ENCODE data around the gene PLXNC1. TPM values are rescaled to one million over a fixed set of nuclear protein-coding genes. Genes with fewer than 3 reads are reported as not detected.

The PLXNC1 gene
- polyA plus RNA-seq, 1 donor (not counting 4 experiments of a cell fraction or from before 2014, with no cell fraction given), result 0.17 TPM

DNA sequence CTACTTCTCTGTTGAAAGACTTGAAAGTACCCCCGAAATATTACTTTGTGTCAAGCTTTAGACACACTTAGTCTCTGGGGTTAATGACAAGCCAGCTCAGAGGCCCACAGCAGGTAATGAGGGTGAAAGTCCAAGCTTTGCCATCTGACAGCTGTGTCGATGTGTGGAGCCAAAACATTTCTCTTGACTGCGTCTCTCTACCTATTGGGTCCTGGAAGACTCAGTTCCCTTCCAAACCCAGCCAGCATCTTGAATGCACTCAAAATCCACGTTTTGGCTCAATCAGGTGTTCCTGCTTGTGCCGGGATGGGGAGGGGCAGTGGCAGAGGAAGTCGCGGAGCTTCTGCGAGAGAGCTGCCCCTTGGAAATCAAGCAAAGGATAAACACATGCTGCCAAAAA is 3.2 kb downstream of the PLXNC1 start:
- TF ChIP-seq, protein P1, sequence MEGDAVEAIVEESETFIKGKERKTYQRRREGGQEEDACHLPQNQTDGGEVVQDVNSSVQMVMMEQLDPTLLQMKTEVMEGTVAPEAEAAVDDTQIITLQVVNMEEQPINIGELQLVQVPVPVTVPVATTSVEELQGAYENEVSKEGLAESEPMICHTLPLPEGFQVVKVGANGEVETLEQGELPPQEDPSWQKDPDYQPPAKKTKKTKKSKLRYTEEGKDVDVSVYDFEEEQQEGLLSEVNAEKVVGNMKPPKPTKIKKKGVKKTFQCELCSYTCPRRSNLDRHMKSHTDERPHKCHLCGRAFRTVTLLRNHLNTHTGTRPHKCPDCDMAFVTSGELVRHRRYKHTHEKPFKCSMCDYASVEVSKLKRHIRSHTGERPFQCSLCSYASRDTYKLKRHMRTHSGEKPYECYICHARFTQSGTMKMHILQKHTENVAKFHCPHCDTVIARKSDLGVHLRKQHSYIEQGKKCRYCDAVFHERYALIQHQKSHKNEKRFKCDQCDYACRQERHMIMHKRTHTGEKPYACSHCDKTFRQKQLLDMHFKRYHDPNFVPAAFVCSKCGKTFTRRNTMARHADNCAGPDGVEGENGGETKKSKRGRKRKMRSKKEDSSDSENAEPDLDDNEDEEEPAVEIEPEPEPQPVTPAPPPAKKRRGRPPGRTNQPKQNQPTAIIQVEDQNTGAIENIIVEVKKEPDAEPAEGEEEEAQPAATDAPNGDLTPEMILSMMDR (optimal IDR thresholded peaks at IDR 0.05 in 1 of 3, IDR thresholded peaks at IDR 0.05 in 1 of 3, conservative IDR thresholded peaks at IDR 0.05 in 1 of 3; ENCODE audit: extremely low read depth in 1 of 3, insufficient read depth in 2 of 3, low read length in 3 of 3), result no peak
- TF ChIP-seq EZH2 (IDR thresholded peaks at IDR 0.05; ENCODE audit: low read length), result no peak
- no peaks in the 10 kb centered on the region for H3K9me1 ChIP-seq (ENCODE audit: control insufficient read depth, extremely low read depth, insufficient read depth, low read length)
- no peaks in the 10 kb centered on the region for H3K4me1 ChIP-seq (ENCODE audit: control insufficient read depth, extremely low read depth, insufficient read depth, low read length)
- H3K79me2 ChIP-seq (ENCODE audit: control insufficient read depth, insufficient read depth, low read length), result no peaks in the 10 kb centered on the region
- no peak overlapping the region for H3K4me3 ChIP-seq (ENCODE audit: control insufficient read depth in 2 of 3, extremely low read depth in 1 of 3, insufficient read depth in 2 of 3, low read depth in 1 of 3, low read length in 3 of 3)
- dilution Hi-C loops (cut with MboI; ENCODE audit: extremely low pct_ligation_motif_present, low sequenced_read_pairs), result no loop called here
- H3K27ac ChIP-seq (ENCODE audit: control insufficient read depth, insufficient read depth, low read length), result no peak overlapping the region
- no peaks in the 10 kb centered on the region for H3K9me3 ChIP-seq (ENCODE audit: control insufficient read depth, low read depth, low read length)
- H3K36me3 ChIP-seq (ENCODE audit: control insufficient read depth in 2 of 2, extremely low read depth in 1 of 2, insufficient read depth in 2 of 2, low read length in 2 of 2), result no peaks in the 10 kb centered on the region
- peaks cover 69% of the 10 kb centered on the region for H3K27me3 ChIP-seq (ENCODE audit: control insufficient read depth, extremely low read depth, insufficient read depth, low read length)
- H4K20me1 ChIP-seq (ENCODE audit: control insufficient read depth, extremely low read depth, insufficient read depth, low read length), result no peaks in the 10 kb centered on the region
- no peak overlapping the region for H3K9ac ChIP-seq (ENCODE audit: control insufficient read depth, extremely low read depth, insufficient read depth, low read length)
- no peak for DNase-seq (ENCODE audit: low read depth, low spot score)
- no peak for FAIRE-seq
- no peak overlapping the region for H2AFZ ChIP-seq (ENCODE audit: control insufficient read depth, low read length)
- no peak overlapping the region for H3K4me2 ChIP-seq (ENCODE audit: control insufficient read depth, extremely low read depth, insufficient read depth, low read depth, low read length)

DNA sequence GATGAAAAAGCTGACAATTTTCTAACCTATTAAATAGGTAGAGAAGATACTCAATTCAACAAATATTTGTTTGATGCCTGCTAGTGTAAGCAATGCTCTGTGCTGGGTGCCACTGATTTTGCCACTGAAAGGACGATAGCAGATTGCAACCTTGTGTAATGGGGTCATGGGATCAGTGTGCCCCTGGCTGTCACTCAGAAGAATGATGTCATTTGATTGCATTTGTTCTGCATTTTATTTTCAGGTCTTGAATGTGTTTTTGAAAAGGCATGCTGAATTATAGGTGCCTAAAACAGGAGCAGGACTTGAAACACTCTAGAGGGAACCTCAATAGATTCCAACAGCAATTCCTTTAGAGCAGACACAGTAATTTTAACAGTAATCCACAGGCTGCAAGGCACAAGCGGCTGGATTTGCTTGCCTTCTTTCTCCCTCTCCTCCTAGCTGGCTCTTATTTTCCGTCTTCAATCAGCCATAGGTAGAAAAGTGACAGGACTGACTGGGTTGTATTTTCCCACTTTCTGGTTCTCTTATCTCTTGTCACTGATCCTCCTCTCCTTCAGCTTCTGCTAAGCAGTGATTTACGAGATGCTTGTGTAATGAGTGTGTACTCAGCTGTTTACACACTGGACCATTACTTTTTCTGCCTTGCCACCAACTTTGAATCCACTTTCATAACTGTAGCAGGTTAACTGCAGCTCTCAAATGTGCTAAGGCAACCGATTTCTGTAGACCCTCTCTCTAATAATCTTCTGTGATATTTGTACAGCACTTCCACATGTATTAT is 4.1 kb downstream of the PLXNC1 start:
- Histone ChIP-seq H3K36me3 (ENCODE audit: control insufficient read depth in 2 of 2, extremely low read depth in 1 of 2, insufficient read depth in 2 of 2, low read length in 2 of 2) (no peaks in the 10 kb centered on the region), H3K27ac (ENCODE audit: control insufficient read depth, insufficient read depth, low read length) (no peak overlapping the region), H3K4me1 (ENCODE audit: control insufficient read depth, extremely low read depth, insufficient read depth, low read length) (no peaks in the 10 kb centered on the region), H3K9me1 (ENCODE audit: control insufficient read depth, extremely low read depth, insufficient read depth, low read length) (no peaks in the 10 kb centered on the region), H2AFZ (ENCODE audit: control insufficient read depth, low read length) (no peak overlapping the region), H3K9me3 (ENCODE audit: control insufficient read depth, low read depth, low read length) (no peaks in the 10 kb centered on the region), H3K27me3 (ENCODE audit: control insufficient read depth, extremely low read depth, insufficient read depth, low read length) (peaks cover 60% of the 10 kb centered on the region), H3K4me2 (ENCODE audit: control insufficient read depth, extremely low read depth, insufficient read depth, low read depth, low read length) (no peak overlapping the region), H3K4me3 (ENCODE audit: control insufficient read depth in 2 of 3, extremely low read depth in 1 of 3, insufficient read depth in 2 of 3, low read depth in 1 of 3, low read length in 3 of 3) (no peak overlapping the region), H3K79me2 (ENCODE audit: control insufficient read depth, insufficient read depth, low read length) (no peaks in the 10 kb centered on the region), H3K9ac (ENCODE audit: control insufficient read depth, extremely low read depth, insufficient read depth, low read length) (no peak overlapping the region), H4K20me1 (ENCODE audit: control insufficient read depth, extremely low read depth, insufficient read depth, low read length) (no peaks in the 10 kb centered on the region)
- dilution Hi-C loops (cut with MboI; ENCODE audit: extremely low pct_ligation_motif_present, low sequenced_read_pairs), result no loop called here
- TF ChIP-seq EZH2 (IDR thresholded peaks at IDR 0.05; ENCODE audit: low read length), result peak; percentile 30
- TF ChIP-seq, protein P1 (optimal IDR thresholded peaks at IDR 0.05 in 1 of 3, IDR thresholded peaks at IDR 0.05 in 1 of 3, conservative IDR thresholded peaks at IDR 0.05 in 1 of 3; ENCODE audit: extremely low read depth in 1 of 3, insufficient read depth in 2 of 3, low read length in 3 of 3), result no peak
- no peak for DNase-seq (ENCODE audit: low read depth, low spot score)
- no peak for FAIRE-seq
